GM12892 (cell line): ENCODE data around the gene FCRL4. TPM values are rescaled to one million over a fixed set of nuclear protein-coding genes. Genes with fewer than 3 reads are reported as not detected.

Experiments used
- DNase-seq: peaks from one replicate; pipeline ENCODE4 v3.0.0; 2011; ENCODE audit not compliant: insufficient read length
- FAIRE-seq: peaks from 2 replicates; lab custom pipeline; 2011; peaks lifted over from hg19 to GRCh38; lab: Jason Lieb, UNC
- POLR2A ChIP-seq: IDR thresholded peaks from 2 replicates; pipeline ENCODE4 v1.6.1; 2011; ENCODE audit warnings: low read depth, low read length, control low read depth
- POLR2AphosphoS5 ChIP-seq: IDR thresholded peaks from 2 replicates; pipeline ENCODE4 v1.6.1; 2011; ENCODE audit warnings: low read depth, low read length, control low read depth
- TAF1 ChIP-seq: IDR thresholded peaks from 2 replicates; pipeline ENCODE4 v1.6.1; 2011; ENCODE audit warnings: low read depth, mild to moderate bottlenecking, control low read depth, low read length, borderline replicate concordance
- polyA plus RNA-seq: library from polyadenylated mRNA; unstranded; fragments of >200 nt; gene quantifications from one replicate; pipeline ENCODE4 v1.2.1, GENCODE V29; 2012; ENCODE audit warnings: missing spikeins, inconsistent platforms; ENCODE audit not compliant: missing spikeins

FCRL4 gene
- 0.66 TPM for polyA plus RNA-seq

DNA sequence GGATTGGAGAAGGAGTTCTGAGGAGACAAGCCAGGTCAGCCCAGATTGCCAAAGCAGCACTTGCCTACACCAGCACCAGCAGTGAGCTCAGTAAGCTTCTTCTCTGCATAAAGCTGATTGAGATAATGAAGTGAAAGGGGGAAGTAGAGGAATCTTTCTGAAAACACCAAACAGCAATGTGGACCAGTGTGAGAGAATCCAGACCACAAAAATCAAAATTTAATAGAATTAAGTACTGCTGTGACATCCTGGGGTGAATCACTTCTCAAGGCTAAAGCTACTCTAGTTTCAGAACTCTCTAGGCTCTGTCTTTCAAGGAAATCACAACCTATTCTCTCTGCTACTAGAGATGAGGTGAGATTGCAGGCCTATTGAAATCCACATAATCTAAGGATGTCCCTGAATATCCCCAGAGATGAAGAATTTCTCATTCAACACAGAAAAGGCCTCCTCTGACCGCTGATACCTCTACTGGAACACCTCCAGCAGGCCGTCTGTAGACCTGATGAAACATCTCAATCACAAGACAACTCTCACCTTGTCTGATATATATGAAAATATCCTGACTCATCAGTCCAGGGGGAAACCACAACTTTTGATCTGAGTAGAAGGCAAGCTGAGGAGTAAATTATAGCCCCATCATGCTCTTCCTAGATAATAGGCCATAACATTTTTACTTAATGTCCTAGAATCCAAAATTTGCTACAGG is at the start of gene FCRL4:
FCRL4 (minus strand) TSS at position 127 of the 709 bp plus-strand sequence. CDS start 141 bp downstream, outside the sequence.
- DNase-seq (no peak), FAIRE-seq (peak; percentile 60)
- TF ChIP-seq POLR2A (no peak), POLR2AphosphoS5 (no peak), TAF1 (no peak)

DNA sequence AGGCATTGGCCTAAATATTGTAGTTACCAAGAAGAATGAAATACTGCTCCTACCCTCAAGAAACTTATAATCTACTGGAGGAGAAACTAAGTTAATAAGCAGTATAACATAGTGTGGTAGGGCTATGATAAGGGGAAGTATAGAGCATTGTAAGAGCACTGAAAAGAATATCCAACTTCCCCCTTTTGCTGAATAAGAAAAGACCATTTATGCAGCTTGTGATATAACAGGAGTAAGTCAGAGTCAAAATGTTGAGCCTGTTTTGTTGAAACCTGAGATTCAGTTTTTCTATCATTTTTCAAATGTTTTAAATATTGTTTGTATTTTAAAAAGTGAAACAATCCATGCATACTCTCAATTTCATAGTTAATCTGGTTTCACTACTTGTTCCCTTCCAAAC is 48.3 kb upstream of the FCRL4 start:
- TF ChIP-seq POLR2A (no peak), TAF1 (no peak), POLR2AphosphoS5 (no peak)
- DNase-seq (no peak), FAIRE-seq (no peak)

DNA sequence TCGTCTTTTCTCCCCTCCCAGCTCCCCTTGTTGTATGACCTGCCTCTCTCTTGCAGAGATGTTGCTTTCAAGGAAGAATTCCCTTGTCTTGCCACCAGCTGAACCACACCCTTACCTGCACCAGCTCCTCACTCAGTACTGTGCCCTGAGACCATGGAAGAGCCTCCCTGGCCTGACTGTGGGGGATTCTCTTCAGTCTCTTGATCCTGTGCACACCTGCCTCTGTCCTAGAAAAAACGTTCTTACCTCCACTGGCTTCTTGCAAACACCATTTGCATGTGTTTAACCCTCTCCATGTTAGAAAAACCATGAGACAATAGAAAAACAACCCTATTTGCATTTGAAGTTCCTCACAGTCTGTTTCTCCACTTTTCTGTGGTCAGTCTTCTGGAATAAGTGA is 43.3 kb upstream of the FCRL4 start:
- FAIRE-seq: no peak
- no peak for DNase-seq
- TF ChIP-seq POLR2AphosphoS5: no peak

DNA sequence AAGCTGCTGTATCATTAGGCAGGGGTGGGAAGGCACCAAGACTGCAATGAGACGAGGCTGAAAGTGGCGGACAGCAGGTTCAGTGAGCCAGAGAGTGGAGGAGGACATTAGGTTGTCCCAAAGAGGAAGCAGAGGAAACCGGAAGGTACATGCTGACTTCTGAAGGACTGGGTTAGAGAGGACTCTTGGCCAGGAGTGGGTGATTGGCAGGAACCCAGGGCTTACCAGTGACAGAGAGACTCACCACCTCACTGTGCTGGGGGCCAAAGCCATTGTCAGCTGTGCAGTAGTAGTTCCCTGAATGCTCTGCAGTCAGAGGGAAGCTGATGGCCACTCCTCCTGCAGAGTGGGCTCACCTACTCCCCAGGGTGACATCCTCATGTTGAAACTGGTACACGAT is 41.9 kb upstream of the FCRL4 start:
- FAIRE-seq: no peak
- DNase-seq: no peak
- TF ChIP-seq POLR2AphosphoS5 (no peak), TAF1 (no peak), POLR2A (no peak)

DNA sequence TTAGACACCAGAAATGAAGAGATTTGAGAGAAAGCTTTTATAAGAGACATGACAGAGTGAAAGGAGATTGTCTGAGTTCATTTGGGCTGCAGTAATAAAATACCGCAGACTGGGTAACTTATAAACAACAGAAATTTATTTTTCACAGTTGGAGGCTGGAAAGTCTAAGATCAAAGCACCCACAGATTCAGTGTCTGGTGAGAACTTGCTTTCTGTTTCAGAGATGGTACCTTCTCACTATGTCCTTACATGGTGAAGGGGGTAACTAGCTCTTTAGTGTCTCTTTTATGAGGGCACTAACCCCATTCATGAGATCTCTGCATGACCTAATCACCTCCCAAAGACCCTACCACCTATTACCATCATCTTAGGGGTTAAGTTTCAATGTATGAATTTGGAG is 30.9 kb upstream of the FCRL4 start:
- DNase-seq (no peak), FAIRE-seq (peak; percentile 30)
- TF ChIP-seq POLR2A: no peak
- TF ChIP-seq TAF1: no peak
- no peak for TF ChIP-seq POLR2AphosphoS5

DNA sequence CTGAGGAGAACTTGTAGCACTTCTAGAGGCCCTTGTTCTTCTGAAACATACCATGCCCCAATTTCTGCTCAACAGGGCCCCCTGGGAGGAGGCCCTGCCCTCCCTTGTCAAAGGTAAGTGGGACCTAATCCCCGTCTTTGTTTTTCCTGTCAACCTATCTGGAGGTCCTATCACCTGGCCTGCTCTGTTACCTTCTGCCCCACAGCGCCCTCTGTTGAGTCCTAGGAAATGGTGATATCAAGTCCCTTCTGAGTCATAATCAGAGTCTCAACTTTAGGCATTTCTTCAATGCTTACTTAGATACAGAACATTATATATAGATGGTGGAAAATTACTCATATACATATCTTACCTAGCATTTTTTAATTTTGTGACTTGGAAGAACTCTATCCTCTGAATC is 28.2 kb upstream of the FCRL4 start:
- peak; percentile 54 for FAIRE-seq
- TF ChIP-seq POLR2A (no peak), POLR2AphosphoS5 (no peak), TAF1 (no peak)
- DNase-seq: peak; percentile 5

DNA sequence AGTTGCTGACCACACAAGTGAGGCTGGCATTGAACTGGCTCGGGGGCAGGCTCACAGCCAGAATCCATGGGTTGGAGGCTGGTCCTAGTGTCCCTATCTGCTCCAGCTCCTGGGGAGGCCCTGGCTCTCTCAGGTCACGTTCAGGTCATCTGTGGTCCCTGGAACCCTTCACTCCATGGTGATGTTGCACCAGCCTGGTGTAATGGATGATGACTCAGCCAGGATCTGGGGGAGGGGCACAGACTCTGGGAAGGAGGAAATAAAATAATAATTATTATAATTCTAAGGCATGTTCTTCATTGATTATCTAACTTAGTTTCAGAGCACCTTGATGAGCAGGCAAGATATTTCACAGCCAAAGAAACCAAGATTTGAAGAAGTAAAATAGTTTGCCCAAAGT is 26.6 kb upstream of the FCRL4 start:
- TF ChIP-seq POLR2AphosphoS5: no peak
- TF ChIP-seq TAF1: no peak
- TF ChIP-seq POLR2A: no peak

DNA sequence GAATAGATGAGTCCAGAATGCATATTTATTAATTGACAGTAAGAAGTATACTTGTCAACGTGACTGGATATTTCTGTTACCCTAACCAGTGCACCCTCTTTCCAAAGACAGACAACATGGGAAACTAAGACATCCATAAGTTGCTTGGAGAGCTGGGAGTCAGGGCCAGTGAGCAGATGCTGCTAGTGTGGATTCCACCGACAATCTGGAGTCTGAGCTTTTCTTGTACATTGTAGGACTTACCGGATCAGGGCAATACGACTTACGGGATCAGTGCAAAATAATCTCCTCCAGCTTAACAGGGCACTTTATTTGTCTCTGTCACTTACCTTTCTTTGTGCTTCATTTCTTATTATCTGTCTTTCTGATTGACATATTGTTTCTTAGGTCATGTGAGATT is 24.6 kb upstream of the FCRL4 start:
- no peak for DNase-seq
- TF ChIP-seq POLR2A (no peak), TAF1 (no peak), POLR2AphosphoS5 (no peak)
- FAIRE-seq: no peak

More for the DNA sequence above, 26.6 kb upstream of the FCRL4 start:
- no peak for DNase-seq
- no peak for FAIRE-seq

DNA sequence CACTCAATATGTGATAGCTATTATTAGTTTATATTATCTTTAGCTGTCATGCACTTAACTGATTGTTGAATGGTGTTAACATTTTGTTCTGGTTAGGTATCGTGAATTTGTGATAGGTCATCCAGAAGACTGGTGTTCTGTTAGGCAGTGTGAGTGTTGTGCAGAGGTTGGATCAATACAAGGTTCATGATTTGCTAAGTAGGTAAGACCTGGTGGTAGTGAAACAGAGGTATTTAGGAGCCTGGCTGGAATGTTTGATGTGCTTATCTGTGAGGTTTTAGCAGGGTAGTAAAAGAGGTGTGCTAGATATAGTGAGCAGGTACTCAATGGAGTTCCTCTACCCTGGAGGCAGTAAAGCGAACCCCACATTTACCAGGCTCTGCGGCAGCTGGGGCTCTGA is 20.3 kb upstream of the FCRL4 start:
- FAIRE-seq: no peak
- no peak for DNase-seq
- TF ChIP-seq POLR2A (no peak), TAF1 (no peak), POLR2AphosphoS5 (no peak)

DNA sequence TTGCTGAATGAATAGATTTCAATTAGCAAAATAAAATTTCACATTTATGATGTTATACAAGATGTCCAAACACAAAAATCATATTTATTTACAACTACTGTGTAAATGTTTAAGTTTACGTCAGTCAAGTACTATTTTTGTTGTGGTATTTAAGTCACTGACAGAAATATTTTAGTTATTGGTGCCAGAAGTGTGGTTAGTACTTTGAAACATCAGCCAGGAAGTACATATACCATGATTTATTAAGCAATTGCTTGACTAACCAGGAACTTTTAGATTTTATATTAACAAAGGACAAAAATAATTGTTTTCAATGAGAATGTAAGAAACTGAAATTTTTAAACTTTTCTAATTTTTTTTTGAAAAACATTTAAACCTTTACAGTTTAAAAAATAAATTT is 2.4 kb upstream of the FCRL4 start:
- no peak for FAIRE-seq
- no peak for DNase-seq
- TF ChIP-seq POLR2AphosphoS5 (no peak), TAF1 (no peak), POLR2A (no peak)

DNA sequence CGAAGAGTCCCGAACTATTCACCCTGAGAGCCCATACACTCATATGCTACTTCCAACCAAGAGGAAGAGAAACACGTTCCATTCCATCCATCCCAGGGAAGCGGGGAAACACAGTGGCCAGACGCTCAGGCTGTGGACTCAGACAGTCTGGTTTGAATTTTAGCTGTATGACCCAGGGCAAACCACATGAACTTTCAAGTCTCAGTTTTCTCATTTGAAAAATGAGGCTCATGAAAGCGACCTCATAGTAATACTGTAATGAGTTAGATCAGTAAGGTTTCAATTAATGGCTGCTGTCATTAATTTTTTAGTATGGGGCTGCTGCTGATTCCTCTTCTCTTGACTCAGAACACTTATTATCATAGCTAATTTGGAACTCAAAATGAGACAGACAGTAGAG is 1.5 kb downstream of the FCRL4 start:
- FAIRE-seq: peak; percentile 54
- DNase-seq: no peak
- TF ChIP-seq TAF1 (no peak), POLR2A (no peak)

DNA sequence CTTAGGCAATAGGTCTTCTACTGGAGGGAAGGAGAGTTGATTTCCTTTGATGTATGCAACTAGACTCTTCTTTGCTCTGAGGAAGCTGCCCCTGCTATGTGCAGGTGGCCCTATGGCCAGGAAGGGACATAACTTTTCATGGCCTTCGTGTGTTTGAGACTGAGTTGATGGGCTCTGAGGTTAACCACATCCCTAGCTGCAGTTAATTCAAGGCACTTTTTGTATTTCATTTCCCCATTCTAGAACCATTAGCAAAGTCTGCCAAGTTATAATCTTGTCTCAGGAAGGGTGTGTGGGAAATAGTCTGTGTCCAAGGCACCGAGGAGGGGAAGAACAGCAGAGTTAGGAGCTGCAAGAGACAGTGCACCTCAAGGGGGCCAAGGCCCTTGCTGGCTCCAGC is 2.5 kb downstream of the FCRL4 start:
- TF ChIP-seq TAF1: no peak
- TF ChIP-seq POLR2A: no peak
- no peak for TF ChIP-seq POLR2AphosphoS5
- DNase-seq (no peak), FAIRE-seq (peak; percentile 89)

DNA sequence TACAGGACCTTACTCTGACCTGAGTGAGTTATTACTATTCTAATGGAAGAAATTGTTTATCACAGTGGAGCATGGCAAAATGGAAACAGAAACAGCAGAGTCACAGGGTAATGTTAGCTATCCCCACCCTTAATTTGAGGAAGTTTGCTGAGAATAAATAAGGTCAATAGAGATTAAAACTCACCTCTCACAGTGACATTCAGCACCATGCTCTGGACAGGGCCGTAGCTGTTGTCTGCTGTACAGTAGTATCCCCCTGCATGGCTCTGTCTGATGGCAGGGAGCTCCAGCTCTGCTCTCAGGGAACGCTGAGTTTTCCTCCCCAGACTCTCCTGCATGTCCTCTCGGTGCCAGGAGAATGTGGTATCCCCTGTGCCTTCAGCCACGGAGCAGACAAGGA is 11.9 kb downstream of the FCRL4 start:
- DNase-seq (no peak), FAIRE-seq (no peak)
- no peak for TF ChIP-seq POLR2AphosphoS5
- TF ChIP-seq TAF1: no peak
- TF ChIP-seq POLR2A: no peak
